Stimulated activated naive B cell treated with anti-CD40 and anti-IgM and Interleukin-4, amounts not matched to agents 10 μg/mL and 1 μg/mL and 100 μg/mL, for 72 hours (primary cell): ENCODE measurements around the gene UVSSA.
"Not testable (repeated sequence)": the region's sequence is repeated elsewhere in the genome, so short reads cannot be mapped to it uniquely, and the experiment has no call there.

ENCODE experiments used
- ATAC-seq, 2 donors: fragments of 150-1000 bp; cut with Tn5 transposase; replicated peaks; 2 replicates each; pipeline ENCODE4 v1.10.0; 2021; ENCODE audit warnings: moderate library complexity in 1 of 2
- DNase-seq: peaks from one replicate; pipeline ENCODE4 v3.0.0; 2021
- H3K27ac Mint-ChIP-seq: one replicate; pipeline ENCODE4 v1.8.0; 2022; ENCODE audit warnings: mild to moderate bottlenecking, mixed read lengths
- H3K27me3 Mint-ChIP-seq, 2 donors: one replicate each; pipeline ENCODE4 v1.8.0; 2022; ENCODE audit warnings: mixed read lengths in 2 of 2
- H3K36me3 Mint-ChIP-seq, 2 donors: one replicate each; pipeline ENCODE4 v1.8.0; 2022; ENCODE audit warnings: mixed read lengths in 2 of 2, mild to moderate bottlenecking in 1 of 2
- H3K4me1 Mint-ChIP-seq, 2 donors: one replicate each; pipeline ENCODE4 v1.8.0; 2022; ENCODE audit warnings: mixed read lengths in 2 of 2, mild to moderate bottlenecking in 1 of 2
- H3K4me3 Mint-ChIP-seq, 2 donors: one replicate each; pipeline ENCODE4 v1.8.0; 2022; ENCODE audit warnings: mild to moderate bottlenecking in 2 of 2, mixed read lengths in 2 of 2, moderate library complexity in 1 of 2
- H3K9me3 Mint-ChIP-seq, 2 donors: one replicate each; pipeline ENCODE4 v1.8.0; 2022; ENCODE audit warnings: mixed read lengths in 2 of 2, mild to moderate bottlenecking in 1 of 2

Gene UVSSA

GRCh38 chr4:1416051-1416947, 69.3 kb downstream of the UVSSA start:
- H3K9me3 Mint-ChIP-seq: no peaks in the 10 kb centered on the region
- H3K4me3 Mint-ChIP-seq: no peak overlapping the region
- ATAC-seq (no peak), DNase-seq (no peak)
- H3K36me3 Mint-ChIP-seq: no peaks in the 10 kb centered on the region
- H3K4me1 Mint-ChIP-seq: no peaks in the 10 kb centered on the region
- peaks cover 59 to 88% of the 10 kb centered on the region in 2 donors for H3K27me3 Mint-ChIP-seq
- no peak overlapping the region for H3K27ac Mint-ChIP-seq

GRCh38 chr4:1416948-1417260, 69.9 kb downstream of the UVSSA start:
- Mint-ChIP-seq H3K9me3 (no peaks in the 10 kb centered on the region), H3K36me3 (no peaks in the 10 kb centered on the region), H3K27me3 (peaks cover 53 to 82% of the 10 kb centered on the region in 2 donors), H3K4me1 (no peaks in the 10 kb centered on the region), H3K4me3 (no peak overlapping the region), H3K27ac (no peak overlapping the region)
- ATAC-seq (no peak), DNase-seq (no peak)

GRCh38 chr4:1417522-1418390, 70.7 kb downstream of the UVSSA start:
- H3K4me3 Mint-ChIP-seq: no peak overlapping the region
- DNase-seq (no peak), ATAC-seq (no peak)
- H3K4me1 Mint-ChIP-seq: no peaks in the 10 kb centered on the region
- H3K27ac Mint-ChIP-seq: no peak overlapping the region
- no peaks in the 10 kb centered on the region for H3K9me3 Mint-ChIP-seq
- no peaks in the 10 kb centered on the region for H3K36me3 Mint-ChIP-seq
- H3K27me3 Mint-ChIP-seq: peaks cover 47 to 74% of the 10 kb centered on the region in 2 donors

DNA sequence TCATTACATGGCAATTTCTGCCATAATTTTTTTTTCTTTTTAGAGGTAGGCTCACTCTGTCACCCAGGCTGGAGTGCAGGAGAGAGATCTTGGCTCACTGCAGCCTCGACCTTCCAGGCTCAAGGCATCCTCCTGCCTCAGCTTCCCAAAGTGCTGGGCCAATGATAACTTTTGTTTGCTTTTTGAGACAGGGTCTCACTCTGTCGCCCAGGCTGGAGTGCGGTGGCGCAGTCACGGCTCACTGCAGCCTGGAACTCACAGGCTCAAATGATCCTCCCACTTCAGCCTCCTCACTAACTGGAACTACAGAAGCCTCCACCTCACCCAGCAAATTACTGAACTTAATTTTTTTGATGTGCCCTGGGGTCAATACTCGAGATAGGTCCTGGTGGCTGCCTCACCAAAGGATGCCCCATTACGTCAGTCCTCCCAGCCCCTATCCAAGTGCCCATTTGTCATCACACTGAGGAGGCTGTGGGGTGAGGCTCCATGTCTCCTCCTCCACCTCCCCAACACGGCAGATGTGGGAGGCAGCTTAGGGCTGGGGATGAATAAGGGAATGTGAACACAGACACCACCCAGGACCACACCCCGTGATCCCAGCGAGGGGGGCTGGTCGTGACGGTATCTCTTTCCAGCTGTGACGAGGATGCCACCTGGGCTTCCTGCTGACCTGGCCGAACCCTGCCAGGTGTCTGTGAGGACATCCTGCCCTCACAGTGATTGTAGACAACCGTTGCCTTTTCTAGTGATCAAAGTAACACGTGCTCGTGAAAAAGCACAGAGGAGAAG, 71.7 kb downstream of the UVSSA start:
- DNase-seq: no peak
- Mint-ChIP-seq H3K27ac (no peak overlapping the region), H3K4me1 (no peaks in the 10 kb centered on the region), H3K4me3 (no peak overlapping the region), H3K27me3 (peaks cover 38 to 65% of the 10 kb centered on the region in 2 donors), H3K9me3 (no peaks in the 10 kb centered on the region), H3K36me3 (no peaks in the 10 kb centered on the region)
- ATAC-seq: no peak

DNA sequence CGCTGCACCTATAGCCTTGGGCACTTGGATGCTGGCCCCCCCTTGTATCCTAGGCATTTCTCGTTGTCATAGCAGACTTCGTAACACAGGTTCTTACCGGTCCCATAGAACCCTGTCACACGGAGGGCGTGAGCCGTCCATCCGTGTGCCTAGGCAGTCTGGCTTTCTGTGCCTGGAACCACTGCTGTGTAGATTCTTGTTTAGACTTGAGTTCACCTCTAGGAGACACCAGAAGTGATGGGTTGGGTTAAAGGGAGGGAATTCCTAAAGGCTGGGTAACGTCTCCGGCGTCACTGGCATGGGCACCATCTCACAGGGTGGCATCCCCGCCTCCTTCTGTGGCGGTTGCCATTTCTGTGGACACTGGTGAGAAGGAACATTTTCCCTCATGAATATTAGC, 72.7 kb downstream of the UVSSA start:
- ATAC-seq: no peak
- Mint-ChIP-seq H3K27ac (no peak overlapping the region), H3K4me3 (no peak overlapping the region), H3K27me3 (peaks cover 43 to 70% of the 10 kb centered on the region in 2 donors), H3K4me1 (no peaks in the 10 kb centered on the region), H3K36me3 (no peaks in the 10 kb centered on the region), H3K9me3 (no peaks in the 10 kb centered on the region)
- DNase-seq: no peak

DNA sequence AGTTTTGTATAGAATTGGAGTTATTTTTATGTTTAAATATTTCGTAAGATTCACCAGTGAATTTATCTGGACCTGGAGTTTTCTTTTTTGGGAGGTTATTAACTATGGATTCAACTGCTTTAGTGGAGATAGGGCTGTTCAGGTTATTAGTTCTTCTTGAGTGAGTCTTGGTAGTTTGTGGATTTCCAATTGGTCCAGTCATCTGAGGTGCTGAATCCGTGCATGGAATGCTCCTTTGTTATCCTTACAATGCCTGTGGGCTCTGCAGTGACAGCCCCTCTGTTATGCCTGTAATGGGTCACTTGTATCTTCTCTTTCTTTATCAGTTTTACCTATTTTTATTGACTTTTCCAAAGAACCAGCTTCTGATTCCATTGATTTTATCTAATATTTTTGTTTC, 74.6 kb downstream of the UVSSA start:
- Mint-ChIP-seq H3K4me3 (no peak overlapping the region), H3K27ac (no peak overlapping the region), H3K27me3 (peaks cover 40 to 66% of the 10 kb centered on the region in 2 donors), H3K4me1 (no peaks in the 10 kb centered on the region), H3K9me3 (no peaks in the 10 kb centered on the region), H3K36me3 (no peaks in the 10 kb centered on the region)
- DNase-seq: no peak
- ATAC-seq: no peak

DNA sequence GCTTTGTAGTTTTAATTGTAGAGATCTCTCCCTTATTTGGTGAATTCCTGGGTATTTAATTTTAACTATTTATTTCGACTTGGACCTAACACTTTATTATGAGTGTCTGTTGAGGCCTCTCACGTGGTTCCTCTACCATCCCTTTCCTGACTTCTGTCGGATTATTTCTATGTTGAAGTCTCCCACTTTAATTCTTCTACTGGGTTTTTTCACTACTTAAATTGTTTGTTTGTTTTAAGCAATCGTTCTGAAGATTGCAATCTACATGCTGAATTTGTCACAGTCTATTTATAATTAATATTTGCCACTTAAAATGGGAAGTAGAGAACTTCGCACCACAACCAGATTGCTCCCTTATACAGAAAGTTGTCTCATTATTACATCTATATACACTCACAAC, 80.0 kb downstream of the UVSSA start:
- no peaks in the 10 kb centered on the region for H3K36me3 Mint-ChIP-seq
- no peak overlapping the region for H3K4me3 Mint-ChIP-seq
- H3K27ac Mint-ChIP-seq: no peak overlapping the region
- H3K4me1 Mint-ChIP-seq: no peaks in the 10 kb centered on the region
- no peaks in the 10 kb centered on the region for H3K9me3 Mint-ChIP-seq
- DNase-seq (no peak), ATAC-seq (no peak)
- peaks cover 25 to 27% of the 10 kb centered on the region in 2 donors for H3K27me3 Mint-ChIP-seq

- H3K27ac Mint-ChIP-seq, ATAC-seq, DNase-seq, H3K4me3 Mint-ChIP-seq, H3K9me3 Mint-ChIP-seq, H3K36me3 Mint-ChIP-seq, H3K4me1 Mint-ChIP-seq: not testable (repeated sequence)
- peaks cover 20 to 23% of the 10 kb centered on the region in 2 donors for H3K27me3 Mint-ChIP-seq
Observed at GRCh38 chr4:1443688-1444172, 96.7 kb downstream of the UVSSA start.
